Choroid plexus epithelial cell (primary cell): Measurements from ENCODE around the gene SYDE2.

Experiments used
- DNase-seq: peaks from one replicate; pipeline ENCODE4 v3.0.0-alpha.2; 2010; ENCODE audit warnings: low read depth
- H3K4me3 ChIP-seq: 2 replicates; pipeline ENCODE4 v1.5.1; 2011; ENCODE audit warnings: low read depth, mild to moderate bottlenecking, control low read depth, low read length, moderate library complexity
- CTCF ChIP-seq: conservative IDR thresholded peaks from 2 replicates; pipeline ENCODE4 v1.5.1; 2011; ENCODE audit warnings: low read depth, mild to moderate bottlenecking, control low read depth, inconsistent platforms, low read length, moderate library complexity

SYDE2 gene

DNA sequence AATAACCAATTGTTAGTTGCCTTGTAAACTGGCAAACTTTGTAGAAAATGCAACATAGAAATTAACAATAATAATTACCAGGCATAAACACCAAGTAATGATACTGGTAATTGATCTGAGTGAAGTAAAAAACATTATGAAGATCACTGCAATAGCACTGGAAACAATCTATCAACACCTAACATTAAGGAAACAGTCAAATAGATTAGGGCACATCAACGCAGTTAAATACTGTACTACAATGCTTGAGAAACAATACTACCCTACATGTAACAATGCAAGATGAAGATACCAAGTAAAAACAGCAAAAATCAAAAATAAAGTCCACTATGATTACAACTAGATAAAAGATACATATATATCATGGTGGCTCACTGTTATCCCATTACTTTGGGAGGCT, 16.6 kb downstream of the SYDE2 start:
- no peak overlapping the region for H3K4me3 ChIP-seq
- no peak for DNase-seq
- no peak for TF ChIP-seq CTCF

GRCh38 chr1:85182700-85183099, 18.1 kb downstream of the SYDE2 start:
- no peak overlapping the region for H3K4me3 ChIP-seq
- no peak for DNase-seq
- no peak for TF ChIP-seq CTCF

GRCh38 chr1:85180869-85181268, 19.9 kb downstream of the SYDE2 start:
- no peak for DNase-seq

DNA sequence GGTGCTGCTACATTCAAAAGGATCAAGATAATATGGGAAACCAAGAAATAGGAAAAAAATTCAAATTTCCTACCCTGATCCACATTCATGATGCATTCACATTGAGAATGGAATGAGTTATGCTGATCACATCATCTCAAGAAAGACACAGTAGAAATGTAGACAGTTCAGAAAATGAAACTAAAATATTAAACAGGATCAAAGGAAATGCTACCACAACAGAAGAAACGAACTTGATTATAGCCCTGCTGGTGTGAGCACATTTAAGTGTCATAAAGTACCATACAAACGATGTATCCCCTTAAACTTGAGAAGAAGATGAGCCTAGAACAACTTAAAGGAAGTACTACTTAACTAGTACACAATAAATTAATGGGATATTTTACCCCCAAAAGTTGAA, 21.3 kb downstream of the SYDE2 start:
- TF ChIP-seq CTCF, result no peak
- DNase-seq, result no peak
- no peak overlapping the region for H3K4me3 ChIP-seq

More at GRCh38 chr1:85180869-85181268, 19.9 kb downstream of the SYDE2 start:
- no peak overlapping the region for H3K4me3 ChIP-seq
- no peak for TF ChIP-seq CTCF

GRCh38 chr1:85178396-85178795, 22.4 kb downstream of the SYDE2 start:
- DNase-seq, result no peak
- H3K4me3 ChIP-seq, result no peak overlapping the region
- TF ChIP-seq CTCF, result no peak

GRCh38 chr1:85174503-85174902, 26.3 kb downstream of the SYDE2 start:
- TF ChIP-seq CTCF, result no peak
- no peak for DNase-seq
- H3K4me3 ChIP-seq, result no peak overlapping the region

GRCh38 chr1:85172684-85173337, 28.0 kb downstream of the SYDE2 start:
- no peak for DNase-seq
- no peak for TF ChIP-seq CTCF
- H3K4me3 ChIP-seq, result no peak overlapping the region
